Activated naive CD8-positive, alpha-beta T cell (primary cell): Measurements from ENCODE around the gene HIVEP2.

ENCODE experiments used
- H3K27ac Mint-ChIP-seq: one replicate; pipeline ENCODE4 v1.8.0; 2021; ENCODE audit warnings: mixed read lengths
- H3K27me3 Mint-ChIP-seq: one replicate; pipeline ENCODE4 v1.8.0; 2021; ENCODE audit warnings: mixed read lengths
- H3K36me3 Mint-ChIP-seq: one replicate; pipeline ENCODE4 v1.8.0; 2021; ENCODE audit warnings: mixed read lengths
- H3K4me1 Mint-ChIP-seq: one replicate; pipeline ENCODE4 v1.8.0; 2021; ENCODE audit warnings: low read depth, mixed read lengths
- H3K4me3 Mint-ChIP-seq: one replicate; pipeline ENCODE4 v1.8.0; 2021; ENCODE audit warnings: mild to moderate bottlenecking, mixed read lengths
- H3K9me3 Mint-ChIP-seq: one replicate; pipeline ENCODE4 v1.8.0; 2021; ENCODE audit warnings: low read depth, mixed read lengths

The HIVEP2 gene

DNA sequence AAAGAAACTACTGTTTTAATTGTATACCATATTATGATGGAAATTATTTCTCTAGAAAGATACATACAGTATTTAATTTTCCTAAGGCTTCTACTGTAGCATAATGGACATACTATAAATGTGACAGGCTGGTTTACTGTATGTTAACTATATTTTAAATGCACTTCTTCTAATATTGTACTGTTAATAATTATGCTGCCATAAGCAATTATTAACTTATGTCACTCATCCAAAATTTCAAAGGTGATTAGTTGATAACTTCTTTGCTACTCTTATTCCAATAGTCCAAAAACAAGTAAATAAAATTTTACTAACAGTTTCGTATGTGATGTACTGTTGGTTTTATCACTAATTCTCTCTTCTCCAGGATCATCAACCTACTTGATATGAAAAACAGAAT lies 28.1 kb downstream of the HIVEP2 start:
- Mint-ChIP-seq H3K9me3 (no peaks in the 10 kb centered on the region), H3K4me3 (no peak overlapping the region), H3K27ac (peak overlapping the region; percentile 98), H3K36me3 (peaks cover 22% of the 10 kb centered on the region), H3K27me3 (no peaks in the 10 kb centered on the region), H3K4me1 (peaks cover 88% of the 10 kb centered on the region)

DNA sequence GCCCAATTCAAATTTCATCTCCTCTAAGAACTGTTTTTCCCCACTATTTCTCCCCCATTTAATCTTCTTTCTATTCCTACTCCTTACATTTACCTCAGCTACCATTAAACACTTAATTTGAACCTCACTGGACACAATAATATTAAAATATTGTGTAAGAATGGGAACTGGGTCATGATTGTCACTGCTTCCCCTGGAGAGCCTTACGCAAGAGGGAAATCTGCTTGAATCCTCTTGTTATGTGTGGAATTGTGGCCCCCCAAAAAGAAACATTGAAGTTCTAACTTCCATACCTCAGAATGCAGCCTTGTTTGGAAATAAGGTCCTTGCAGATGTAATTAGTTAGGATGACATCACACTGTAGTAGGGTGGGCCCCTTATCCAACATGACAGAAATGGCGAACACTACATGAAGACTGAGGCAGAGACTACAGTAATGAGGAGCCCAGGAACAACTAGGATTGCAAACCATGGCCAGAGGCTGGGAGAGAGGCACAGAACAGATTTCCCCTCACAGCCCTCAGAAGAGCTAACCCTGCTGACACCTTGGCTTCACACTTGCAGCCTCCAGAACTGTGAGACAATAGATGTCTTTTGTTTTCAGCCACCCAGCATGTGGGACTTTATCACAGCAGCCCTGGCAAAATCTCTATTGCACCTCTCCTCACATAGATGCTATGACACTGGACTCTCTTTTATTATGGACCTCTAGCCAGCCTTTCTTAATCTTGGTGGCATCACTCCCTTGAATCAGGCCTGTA lies 29.9 kb downstream of the HIVEP2 start:
- Mint-ChIP-seq H3K9me3 (no peaks in the 10 kb centered on the region), H3K27ac (peak overlapping the region; percentile 98), H3K4me3 (peak overlapping the region; percentile 75)

DNA sequence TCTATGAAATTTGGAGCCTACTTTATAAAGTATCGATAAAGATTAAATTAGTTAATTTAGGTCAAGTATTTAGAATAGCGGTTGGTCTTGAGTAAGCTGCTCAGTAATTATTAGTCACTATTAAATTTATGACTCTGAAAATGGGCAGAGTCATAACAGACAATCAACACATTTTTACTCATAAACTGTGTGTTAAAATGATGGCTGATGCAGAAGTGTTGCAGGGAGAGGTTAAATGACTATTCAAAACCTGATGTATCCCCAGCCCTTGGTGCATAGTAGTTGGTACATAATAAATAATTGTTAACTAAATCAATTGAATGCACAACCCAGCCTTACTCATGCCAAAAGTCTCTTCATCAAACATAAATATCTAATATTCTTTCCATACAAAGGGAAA lies 30.6 kb downstream of the HIVEP2 start:
- peak overlapping the region; percentile 98 for H3K27ac Mint-ChIP-seq
- H3K27me3 Mint-ChIP-seq: no peaks in the 10 kb centered on the region
- H3K4me3 Mint-ChIP-seq: peak overlapping the region; percentile 75
- peaks cover 92% of the 10 kb centered on the region for H3K4me1 Mint-ChIP-seq
- H3K9me3 Mint-ChIP-seq: no peaks in the 10 kb centered on the region
- H3K36me3 Mint-ChIP-seq: peaks cover 21% of the 10 kb centered on the region

More for the DNA sequence above, 29.9 kb downstream of the HIVEP2 start:
- peaks cover 19% of the 10 kb centered on the region for H3K36me3 Mint-ChIP-seq
- H3K4me1 Mint-ChIP-seq: peaks cover 92% of the 10 kb centered on the region
- H3K27me3 Mint-ChIP-seq: no peaks in the 10 kb centered on the region

DNA sequence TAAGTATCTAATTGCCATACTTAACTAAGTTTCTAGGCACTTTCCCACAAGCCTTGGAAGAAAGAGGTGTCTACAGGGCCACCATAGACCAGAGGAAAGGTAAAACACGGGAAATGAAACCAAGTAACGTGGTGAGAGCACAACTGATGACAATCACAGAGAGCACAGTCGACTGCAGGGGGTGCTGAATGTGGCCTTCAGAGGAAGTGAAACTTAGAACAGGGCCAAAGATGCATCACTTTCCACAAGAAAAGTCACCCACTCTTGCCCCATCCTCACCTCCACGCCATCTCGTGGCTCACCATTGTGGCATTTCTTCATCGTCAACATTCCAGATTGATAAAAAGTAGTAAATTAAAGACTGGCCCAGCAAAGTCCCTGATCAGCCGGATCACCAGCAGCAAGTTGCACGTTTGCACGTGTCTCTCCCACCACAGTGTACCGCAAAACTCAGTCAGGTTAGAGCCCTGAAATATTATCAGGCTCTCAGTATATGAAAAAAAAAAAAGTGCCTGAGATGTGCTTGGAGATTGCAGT lies 31.4 kb downstream of the HIVEP2 start:
- Mint-ChIP-seq H3K27me3 (no peaks in the 10 kb centered on the region), H3K4me1 (peaks cover 89% of the 10 kb centered on the region), H3K36me3 (peaks cover 21% of the 10 kb centered on the region), H3K27ac (peak overlapping the region; percentile 98), H3K4me3 (peak overlapping the region; percentile 75), H3K9me3 (no peaks in the 10 kb centered on the region)

DNA sequence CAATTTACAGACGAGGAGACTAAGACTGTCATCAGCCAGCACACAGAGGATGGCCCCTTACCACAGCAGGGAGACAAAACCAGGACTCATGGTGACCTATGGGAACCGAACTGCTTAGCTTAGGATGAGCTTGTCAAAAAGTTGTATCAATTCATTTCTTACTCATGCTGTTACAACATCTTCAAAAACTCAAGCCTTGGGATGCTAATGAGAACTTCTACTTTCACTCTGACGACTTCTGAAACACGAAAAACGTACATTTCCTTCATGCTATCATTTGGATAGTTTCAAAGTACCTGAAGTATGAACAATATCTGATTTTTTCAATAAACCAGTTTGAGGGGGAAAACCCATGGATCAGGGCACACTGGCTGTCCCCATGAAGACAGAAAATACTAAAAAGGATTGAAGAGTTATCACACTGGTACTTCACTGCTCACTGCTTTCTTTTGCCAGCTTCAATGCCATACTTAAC lies 31.9 kb downstream of the HIVEP2 start:
- Mint-ChIP-seq H3K27me3 (no peaks in the 10 kb centered on the region), H3K36me3 (peaks cover 19% of the 10 kb centered on the region), H3K4me3 (peak overlapping the region; percentile 75), H3K4me1 (peaks cover 89% of the 10 kb centered on the region), H3K9me3 (no peaks in the 10 kb centered on the region), H3K27ac (peak overlapping the region; percentile 98)

DNA sequence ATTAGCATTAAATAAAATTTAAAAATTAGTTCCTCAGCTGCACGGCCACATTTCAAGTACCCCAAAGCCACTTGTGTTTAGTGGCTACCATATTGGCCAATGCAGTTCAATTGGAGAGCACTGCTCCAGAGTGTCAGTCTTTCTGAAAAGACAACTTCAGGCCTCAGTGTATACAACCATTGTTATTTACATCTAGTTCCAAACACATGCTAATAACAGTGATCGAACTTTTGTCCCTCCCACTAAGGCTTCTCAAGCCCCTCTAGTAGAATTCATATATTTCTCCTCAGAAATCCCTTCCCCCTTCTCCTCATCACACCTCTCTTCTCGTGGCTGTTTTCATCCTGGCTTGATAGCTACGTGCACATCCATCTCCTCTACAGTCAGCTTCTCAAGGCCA lies 32.9 kb downstream of the HIVEP2 start:
- Mint-ChIP-seq H3K4me3 (peak overlapping the region; percentile 75), H3K27me3 (no peaks in the 10 kb centered on the region), H3K9me3 (no peaks in the 10 kb centered on the region), H3K27ac (peak overlapping the region; percentile 98), H3K36me3 (peaks cover 20% of the 10 kb centered on the region), H3K4me1 (peaks cover 94% of the 10 kb centered on the region)

DNA sequence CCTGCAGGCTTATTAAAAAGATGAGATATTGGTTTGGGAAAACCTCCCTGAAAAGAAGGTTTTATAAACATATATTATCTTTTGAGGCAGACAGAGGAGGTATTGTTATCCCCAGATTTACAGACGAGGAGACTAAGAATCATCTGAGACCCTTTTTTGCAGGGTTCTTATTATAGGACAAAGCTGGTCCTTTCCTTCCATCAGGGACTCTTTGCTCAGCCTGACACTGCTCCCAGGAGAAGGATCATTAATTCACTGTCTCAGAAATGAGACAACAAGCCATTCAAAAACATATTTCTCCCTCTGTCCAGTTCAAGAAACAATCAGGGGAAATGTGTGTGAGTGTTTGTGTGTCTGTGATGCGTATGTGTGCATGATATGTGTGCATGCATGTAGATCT lies 33.5 kb downstream of the HIVEP2 start:
- peak overlapping the region; percentile 76 for H3K27ac Mint-ChIP-seq
- peak overlapping the region; percentile 8 for H3K4me3 Mint-ChIP-seq

DNA sequence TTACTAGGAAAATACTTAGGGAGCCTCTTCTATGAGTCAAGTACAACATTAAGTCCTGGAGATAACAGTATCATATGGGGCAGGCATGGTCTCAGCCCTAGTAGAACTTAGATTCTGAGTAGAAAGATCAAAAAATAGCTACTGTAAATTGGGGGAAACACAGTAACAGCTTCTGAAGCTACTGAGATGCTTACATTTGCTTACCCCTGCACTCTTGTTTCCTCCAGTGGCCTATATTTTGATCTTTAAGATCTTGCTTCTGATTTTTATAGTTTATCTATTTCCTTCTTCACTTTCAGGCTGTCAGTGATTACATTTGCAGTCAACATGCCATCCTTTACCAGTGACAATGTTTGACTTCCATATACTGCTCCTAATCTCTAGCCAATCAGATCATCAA lies 35.3 kb downstream of the HIVEP2 start:
- Mint-ChIP-seq H3K9me3 (no peaks in the 10 kb centered on the region), H3K4me1 (peaks cover 86% of the 10 kb centered on the region), H3K36me3 (peaks cover 11% of the 10 kb centered on the region), H3K27me3 (no peaks in the 10 kb centered on the region), H3K27ac (peak overlapping the region; percentile 76), H3K4me3 (peak overlapping the region; percentile 57)

More for the DNA sequence above, 33.5 kb downstream of the HIVEP2 start:
- Mint-ChIP-seq H3K27me3 (no peaks in the 10 kb centered on the region), H3K36me3 (peaks cover 18% of the 10 kb centered on the region), H3K9me3 (no peaks in the 10 kb centered on the region), H3K4me1 (peaks cover 95% of the 10 kb centered on the region)

DNA sequence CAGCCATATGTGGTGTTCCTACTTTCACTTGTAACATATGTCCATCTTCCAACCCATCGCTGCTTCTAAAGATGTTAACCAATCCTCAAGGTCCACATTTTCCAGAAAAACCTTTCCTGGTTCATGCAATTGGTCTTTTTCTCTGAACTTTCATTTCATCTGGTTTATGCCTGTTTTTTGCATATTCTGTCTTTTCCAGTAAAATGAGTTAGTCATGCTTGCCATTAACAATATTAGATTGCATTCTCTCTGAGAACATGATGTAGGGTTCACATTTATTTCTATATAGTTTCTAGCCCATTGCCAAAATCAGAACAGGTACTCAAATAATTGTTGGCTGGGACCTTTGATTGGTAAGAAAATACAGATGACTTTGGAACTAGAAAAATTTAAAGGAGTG lies 36.7 kb downstream of the HIVEP2 start:
- H3K36me3 Mint-ChIP-seq: peaks cover 15% of the 10 kb centered on the region
- peak overlapping the region; percentile 76 for H3K4me3 Mint-ChIP-seq
- H3K27ac Mint-ChIP-seq: peak overlapping the region; percentile 66
- H3K27me3 Mint-ChIP-seq: no peaks in the 10 kb centered on the region
- H3K9me3 Mint-ChIP-seq: no peaks in the 10 kb centered on the region
- peaks cover 71% of the 10 kb centered on the region for H3K4me1 Mint-ChIP-seq

DNA sequence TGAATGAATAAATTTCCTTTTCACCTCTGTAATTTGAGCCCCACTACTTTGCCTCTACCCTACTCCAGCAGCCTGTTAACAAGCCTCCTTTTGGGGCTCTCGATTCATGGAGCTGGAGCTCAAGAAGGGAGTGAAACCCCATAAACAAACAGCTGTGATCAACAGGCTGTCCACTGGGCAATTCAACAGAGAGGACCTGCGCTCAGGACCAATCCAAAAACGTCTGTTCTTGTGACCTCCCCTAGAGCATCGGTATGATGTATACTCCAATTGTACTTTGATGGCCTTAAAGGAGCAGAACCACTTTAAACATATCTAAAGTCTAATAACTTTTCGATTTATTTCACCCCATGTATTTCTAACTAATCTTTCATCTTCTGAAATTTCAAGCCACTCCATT lies 37.4 kb downstream of the HIVEP2 start:
- peaks cover 12% of the 10 kb centered on the region for H3K36me3 Mint-ChIP-seq
- H3K27me3 Mint-ChIP-seq: no peaks in the 10 kb centered on the region
- no peaks in the 10 kb centered on the region for H3K9me3 Mint-ChIP-seq
- peaks cover 64% of the 10 kb centered on the region for H3K4me1 Mint-ChIP-seq
- peak overlapping the region; percentile 76 for H3K4me3 Mint-ChIP-seq
- peak overlapping the region; percentile 66 for H3K27ac Mint-ChIP-seq

DNA sequence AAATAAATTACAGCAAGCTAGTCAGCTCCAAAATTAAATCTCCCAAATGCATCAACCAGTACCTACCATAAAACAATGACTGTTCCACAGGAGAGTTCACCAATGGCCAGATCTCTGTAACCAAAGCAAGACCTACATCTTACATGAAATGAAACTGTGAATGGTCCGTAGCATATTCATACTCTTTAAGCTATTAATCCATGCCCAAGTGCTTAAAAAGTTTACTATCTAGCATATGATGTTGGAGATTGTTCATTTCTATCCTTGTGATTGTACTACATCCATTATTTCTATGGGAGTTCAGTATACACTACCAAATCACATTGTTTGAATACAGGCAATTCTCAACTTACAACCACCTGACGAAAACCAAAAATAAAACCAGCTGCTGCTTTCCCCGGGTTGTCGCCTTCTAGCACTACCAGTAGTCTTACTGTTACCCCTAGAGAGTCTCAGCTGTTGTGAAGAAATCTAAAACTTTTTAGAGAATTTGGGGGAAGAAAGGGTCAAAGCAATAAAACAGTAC lies 38.0 kb downstream of the HIVEP2 start:
- Mint-ChIP-seq H3K27me3 (no peaks in the 10 kb centered on the region), H3K4me3 (peak overlapping the region; percentile 76), H3K4me1 (peaks cover 59% of the 10 kb centered on the region), H3K36me3 (peaks cover 9% of the 10 kb centered on the region), H3K27ac (peak overlapping the region; percentile 66), H3K9me3 (no peaks in the 10 kb centered on the region)

DNA sequence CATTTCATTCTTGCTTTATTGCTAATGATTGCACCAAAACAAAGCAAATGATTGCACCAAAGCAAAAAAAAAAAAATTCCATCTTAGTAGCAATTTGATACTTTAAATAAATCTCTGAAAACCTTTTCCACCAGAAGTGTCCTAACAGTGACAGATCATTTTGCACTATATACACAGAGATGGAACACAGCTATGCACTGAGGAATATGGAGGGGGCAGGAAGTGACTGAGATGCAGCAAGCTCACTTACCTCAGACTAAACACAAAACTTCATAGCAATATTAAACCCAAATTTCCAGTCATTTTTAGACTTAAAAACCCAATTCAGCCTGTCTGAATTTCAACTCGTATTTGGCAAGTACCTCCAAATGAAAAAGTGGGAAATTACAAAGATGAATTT lies 41.2 kb downstream of the HIVEP2 start:
- peaks cover 10% of the 10 kb centered on the region for H3K36me3 Mint-ChIP-seq
- no peaks in the 10 kb centered on the region for H3K27me3 Mint-ChIP-seq
- H3K9me3 Mint-ChIP-seq: no peaks in the 10 kb centered on the region
- no peak overlapping the region for H3K27ac Mint-ChIP-seq
- peak overlapping the region; percentile 82 for H3K4me3 Mint-ChIP-seq
- H3K4me1 Mint-ChIP-seq: peaks cover 30% of the 10 kb centered on the region

DNA sequence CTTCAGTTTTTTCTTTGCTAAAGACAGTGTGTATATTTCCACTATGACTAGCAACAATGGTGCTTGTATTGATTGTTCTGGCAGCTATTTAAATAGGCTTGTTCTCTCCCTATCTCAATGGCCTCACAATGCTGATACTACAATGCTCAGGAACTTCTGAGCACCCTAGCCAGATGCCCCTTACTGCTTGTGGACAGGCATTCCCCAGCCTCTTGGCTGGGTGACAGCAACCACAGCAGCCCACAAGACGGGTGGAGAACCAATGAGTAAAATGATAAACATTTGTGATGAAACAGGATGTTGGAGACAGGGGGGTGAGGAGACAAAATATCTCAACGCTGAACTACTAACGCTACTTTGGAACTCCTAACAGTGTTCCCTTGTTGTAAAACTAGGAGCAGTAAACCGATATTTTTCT lies 42.3 kb downstream of the HIVEP2 start:
- H3K4me3 Mint-ChIP-seq: peak overlapping the region; percentile 82
- H3K36me3 Mint-ChIP-seq: peaks cover 7% of the 10 kb centered on the region
- no peak overlapping the region for H3K27ac Mint-ChIP-seq
- no peaks in the 10 kb centered on the region for H3K27me3 Mint-ChIP-seq
- H3K9me3 Mint-ChIP-seq: no peaks in the 10 kb centered on the region
- H3K4me1 Mint-ChIP-seq: peaks cover 20% of the 10 kb centered on the region

DNA sequence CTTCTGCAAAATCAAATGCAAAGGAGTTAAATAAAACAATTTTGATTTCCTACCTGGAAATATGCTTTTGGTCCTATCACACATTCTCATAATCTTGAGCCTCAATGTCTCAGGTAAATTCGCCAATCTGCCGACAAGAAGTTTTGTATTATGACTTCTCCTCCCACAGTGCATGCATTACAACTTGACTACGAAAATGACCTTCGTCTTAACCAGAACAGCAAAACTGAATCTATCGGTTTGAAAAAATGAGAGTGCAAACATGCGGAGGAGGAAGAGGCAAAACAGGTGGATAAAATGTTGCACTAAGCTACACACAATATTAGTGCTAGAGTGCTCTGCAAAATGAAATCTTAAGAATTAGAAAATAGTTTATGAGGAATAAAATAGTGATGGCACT lies 43.4 kb downstream of the HIVEP2 start:
- Mint-ChIP-seq H3K4me1 (peaks cover 10% of the 10 kb centered on the region), H3K4me3 (peak overlapping the region; percentile 82), H3K27me3 (no peaks in the 10 kb centered on the region), H3K9me3 (no peaks in the 10 kb centered on the region), H3K36me3 (peaks cover 7% of the 10 kb centered on the region), H3K27ac (no peak overlapping the region)

DNA sequence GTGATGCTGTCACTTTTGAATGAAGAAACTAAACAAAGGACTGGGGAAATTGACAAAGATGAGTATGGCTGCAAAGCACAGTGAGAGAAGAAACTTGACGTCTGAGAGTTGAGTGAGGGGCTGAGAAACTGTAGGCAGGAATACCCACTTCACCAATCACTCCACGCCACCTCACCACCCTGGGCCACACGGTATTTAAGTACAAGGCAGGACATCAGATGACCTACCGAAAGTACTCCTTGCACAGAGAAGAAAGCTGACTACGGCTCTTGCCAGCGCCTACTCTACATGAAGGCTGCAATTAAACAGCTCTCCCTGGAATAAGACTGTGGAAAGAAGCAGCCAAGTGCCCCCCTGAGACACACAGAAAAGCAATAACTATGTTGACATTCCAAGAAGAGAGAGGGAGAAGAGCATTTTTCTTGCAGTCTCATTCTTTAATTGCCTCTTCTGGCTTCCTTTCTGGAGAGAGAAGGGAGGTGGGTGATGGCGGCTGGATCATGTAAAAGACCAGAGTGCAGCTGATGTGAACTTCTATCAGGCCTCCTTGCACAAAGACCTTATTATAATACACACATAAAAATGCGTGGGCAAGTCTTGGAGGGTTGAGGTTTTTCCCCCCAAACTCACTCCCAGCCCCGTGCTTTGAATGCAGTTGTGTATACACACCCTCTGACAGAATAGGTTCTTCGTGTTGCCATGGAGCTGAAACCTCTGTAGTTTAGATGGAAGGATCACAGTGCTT lies 44.6 kb downstream of the HIVEP2 start:
- no peaks in the 10 kb centered on the region for H3K27me3 Mint-ChIP-seq
- H3K4me3 Mint-ChIP-seq: peak overlapping the region; percentile 82
- H3K9me3 Mint-ChIP-seq: no peaks in the 10 kb centered on the region
- H3K4me1 Mint-ChIP-seq: peaks cover 7% of the 10 kb centered on the region
- peaks cover 10% of the 10 kb centered on the region for H3K36me3 Mint-ChIP-seq
- H3K27ac Mint-ChIP-seq: no peak overlapping the region
